Trophoblast cell (in vitro differentiated cells and primary cell): ENCODE measurements around the gene PELI3.
A peak's percentile ranks its signal among the peaks of the same experiment; 100 is the strongest.
"Not testable (repeated sequence)": the region's sequence is repeated elsewhere in the genome, so short reads cannot be mapped to it uniquely, and the experiment has no call there.

Experiments
- DNase-seq, 2 donors: peaks; one replicate each; pipeline ENCODE4 v3.0.0-alpha.2; 2016
- H2AFZ ChIP-seq: 2 replicates; pipeline ENCODE4 v1.6.1; 2013; ENCODE audit warnings: low read length, moderate library complexity, mild to moderate bottlenecking; ENCODE audit not compliant: insufficient read depth, poor library complexity
- H2AK5ac ChIP-seq: 2 replicates; pipeline ENCODE4 v1.6.1; 2013; ENCODE audit warnings: mild to moderate bottlenecking, low read length
- H2BK120ac ChIP-seq: 2 replicates; pipeline ENCODE4 v1.6.1; 2013; ENCODE audit warnings: low read length, mild to moderate bottlenecking, moderate library complexity; ENCODE audit not compliant: insufficient read depth, poor library complexity
- H2BK12ac ChIP-seq: 2 replicates; pipeline ENCODE4 v1.6.1; 2013; ENCODE audit warnings: mild to moderate bottlenecking, low read length, moderate library complexity
- H2BK5ac ChIP-seq: 2 replicates; pipeline ENCODE4 v1.6.1; 2013; ENCODE audit warnings: low read length, low read depth, moderate library complexity, mild to moderate bottlenecking; ENCODE audit not compliant: poor library complexity
- H3K14ac ChIP-seq: 2 replicates; pipeline ENCODE4 v1.6.1; 2013; ENCODE audit warnings: mild to moderate bottlenecking, low read length
- H3K18ac ChIP-seq: 2 replicates; pipeline ENCODE4 v1.6.1; 2013; ENCODE audit warnings: mild to moderate bottlenecking, low read length
- H3K23ac ChIP-seq: 2 replicates; pipeline ENCODE4 v1.6.1; 2013; ENCODE audit warnings: low read length
- H3K27ac ChIP-seq: 2 replicates; pipeline ENCODE4 v1.5.1; 2013; ENCODE audit warnings: low read depth, mild to moderate bottlenecking, inconsistent platforms, low read length, moderate library complexity
- H3K27me3 ChIP-seq: 2 replicates; pipeline ENCODE4 v1.6.1; 2013; ENCODE audit warnings: inconsistent platforms, mild to moderate bottlenecking, low read length, moderate library complexity; ENCODE audit not compliant: insufficient read depth
- H3K36me3 ChIP-seq, 2 experiments: 1 replicate in 1 of 2; 2 replicates in 1 of 2; pipeline ENCODE4 v1.6.1; 2013; ENCODE audit warnings: low read length in 2 of 2, mild to moderate bottlenecking in 2 of 2, moderate library complexity in 1 of 2; ENCODE audit not compliant: insufficient read depth in 2 of 2, control insufficient read depth in 1 of 2
- H3K4ac ChIP-seq: 2 replicates; pipeline ENCODE4 v1.6.1; 2013; ENCODE audit warnings: low read depth, mild to moderate bottlenecking, low read length, moderate library complexity
- H3K4me1 ChIP-seq, 2 experiments: 1 replicate in 1 of 2; 2 replicates in 1 of 2; pipeline ENCODE4 v1.6.1; 2013; ENCODE audit warnings: low read length in 2 of 2, mild to moderate bottlenecking in 2 of 2, moderate library complexity in 1 of 2; ENCODE audit not compliant: insufficient read depth in 2 of 2, control insufficient read depth in 1 of 2
- H3K4me2 ChIP-seq: 2 replicates; pipeline ENCODE4 v1.6.1; 2013; ENCODE audit warnings: inconsistent platforms, mild to moderate bottlenecking, low read length, moderate library complexity
- H3K4me3 ChIP-seq: 2 replicates; pipeline ENCODE4 v1.5.1; 2013; ENCODE audit warnings: mild to moderate bottlenecking, low read depth, low read length, inconsistent platforms
- H3K79me1 ChIP-seq: one replicate; pipeline ENCODE4 v1.6.1; 2013; ENCODE audit warnings: low read length
- H3K79me2 ChIP-seq: 2 replicates; pipeline ENCODE4 v1.6.1; 2013; ENCODE audit warnings: low read length, mild to moderate bottlenecking; ENCODE audit not compliant: control insufficient read depth, insufficient read depth, poor library complexity
- H3K9ac ChIP-seq: 2 replicates; pipeline ENCODE4 v1.6.1; 2013; ENCODE audit warnings: mild to moderate bottlenecking, low read length
- H3K9me3 ChIP-seq: 2 replicates; pipeline ENCODE4 v1.6.1; 2013; ENCODE audit warnings: low read depth, mild to moderate bottlenecking, control low read depth, inconsistent platforms, low read length; ENCODE audit not compliant: insufficient read depth
- H4K12ac ChIP-seq: 2 replicates; pipeline ENCODE4 v1.6.1; 2013; ENCODE audit warnings: low read depth, mild to moderate bottlenecking, low read length, moderate library complexity
- H4K8ac ChIP-seq: 2 replicates; pipeline ENCODE4 v1.6.1; 2013; ENCODE audit warnings: low read depth, mild to moderate bottlenecking, low read length, moderate library complexity
- H4K91ac ChIP-seq: one replicate; pipeline ENCODE4 v1.6.1; 2013; ENCODE audit warnings: low read depth, mild to moderate bottlenecking, low read length, moderate library complexity
- WGBS: extraction: QIAGEN DNeasy Blood & Tissue Kit; methylation state at CpG from one replicate; pipeline ENCODE4 v1.1.7; 2013; ENCODE audit warnings: missing lambda C conversion rate; ENCODE audit not compliant: insufficient read length, insufficient coverage; ENCODE audit errors: extremely low coverage; 5-methylcytosine and 5-hydroxymethylcytosine counted together

The PELI3 gene

GRCh38 chr11:66428933-66429332 is 37.8 kb upstream of the PELI3 start:
- Histone ChIP-seq H4K91ac (no peak overlapping the region), H3K27me3 (no peaks in the 10 kb centered on the region), H3K4me1 (no peaks in the 10 kb centered on the region), H3K4me2 (no peak overlapping the region), H3K79me2 (no peaks in the 10 kb centered on the region), H2AK5ac (no peak overlapping the region), H3K18ac (no peak overlapping the region), H3K23ac (no peak overlapping the region), H3K27ac (no peak overlapping the region), H3K14ac (no peak overlapping the region), H4K8ac (no peak overlapping the region), H3K4ac (no peak overlapping the region), H3K4me3 (no peak overlapping the region), H4K12ac (no peak overlapping the region), H3K9me3 (no peaks in the 10 kb centered on the region), H2BK12ac (no peak overlapping the region), H3K79me1 (no peaks in the 10 kb centered on the region), H2BK5ac (no peak overlapping the region), H3K9ac (no peak overlapping the region), H3K36me3 (no peaks in the 10 kb centered on the region), H2BK120ac (no peak overlapping the region), H2AFZ (no peak overlapping the region)
- no CpG with 5 or more reads among the region's 2 CpGs for WGBS
- DNase-seq, result no peak

GRCh38 chr11:66429983-66430602 is 36.6 kb upstream of the PELI3 start:
- H3K27me3 ChIP-seq, result no peaks in the 10 kb centered on the region
- H3K4me1 ChIP-seq, result no peaks in the 10 kb centered on the region
- no CpG with 5 or more reads among the region's 9 CpGs for WGBS
- DNase-seq, result peak; percentile 44 to 87
- H2BK12ac ChIP-seq, result no peak overlapping the region
- H3K4me2 ChIP-seq, result no peak overlapping the region
- H4K12ac ChIP-seq, result no peak overlapping the region
- no peak overlapping the region for H3K23ac ChIP-seq
- no peak overlapping the region for H2AFZ ChIP-seq
- peaks cover under 1 to 1% of the 10 kb centered on the region in 2 experiments for H3K36me3 ChIP-seq
- H4K8ac ChIP-seq, result no peak overlapping the region
- no peaks in the 10 kb centered on the region for H3K79me2 ChIP-seq
- no peak overlapping the region for H3K18ac ChIP-seq
- no peak overlapping the region for H3K4ac ChIP-seq
- no peak overlapping the region for H3K27ac ChIP-seq
- no peak overlapping the region for H3K4me3 ChIP-seq
- no peak overlapping the region for H2AK5ac ChIP-seq
- H2BK5ac ChIP-seq, result no peak overlapping the region
- no peak overlapping the region for H4K91ac ChIP-seq
- no peaks in the 10 kb centered on the region for H3K79me1 ChIP-seq
- H3K9me3 ChIP-seq, result no peaks in the 10 kb centered on the region
- no peak overlapping the region for H2BK120ac ChIP-seq
- H3K9ac ChIP-seq, result no peak overlapping the region
- H3K14ac ChIP-seq, result no peak overlapping the region

GRCh38 chr11:66431287-66431686 is 35.4 kb upstream of the PELI3 start:
- H2BK5ac ChIP-seq, H3K4me2 ChIP-seq, H3K4ac ChIP-seq, H2AK5ac ChIP-seq, H3K27ac ChIP-seq, H2BK120ac ChIP-seq, H3K4me3 ChIP-seq, H3K9ac ChIP-seq, H4K91ac ChIP-seq, H2AFZ ChIP-seq, H3K23ac ChIP-seq, DNase-seq, H3K18ac ChIP-seq, H2BK12ac ChIP-seq, H4K8ac ChIP-seq, H4K12ac ChIP-seq, H3K79me1 ChIP-seq, H3K79me2 ChIP-seq, H3K4me1 ChIP-seq, H3K14ac ChIP-seq, H3K27me3 ChIP-seq, H3K9me3 ChIP-seq: not testable (repeated sequence)
- H3K36me3 ChIP-seq, result peaks cover 6 to 11% of the 10 kb centered on the region in 2 experiments

- not testable (repeated sequence) for H3K4me1 ChIP-seq, H3K14ac ChIP-seq, H3K79me1 ChIP-seq, H3K18ac ChIP-seq, H2BK12ac ChIP-seq, H2BK120ac ChIP-seq, H3K27ac ChIP-seq, H3K23ac ChIP-seq, H3K27me3 ChIP-seq, H2AFZ ChIP-seq, H4K8ac ChIP-seq, DNase-seq, H3K4ac ChIP-seq, H3K9me3 ChIP-seq, H3K9ac ChIP-seq, H3K4me2 ChIP-seq, H2BK5ac ChIP-seq, H4K12ac ChIP-seq, H3K79me2 ChIP-seq, H2AK5ac ChIP-seq, H3K4me3 ChIP-seq, H4K91ac ChIP-seq
- WGBS, result no CpG with 5 or more reads among the region's 8 CpGs
- peaks cover 7 to 13% of the 10 kb centered on the region in 2 experiments for H3K36me3 ChIP-seq
Observed at GRCh38 chr11:66431871-66432329, 34.8 kb upstream of the PELI3 start.
